GM19438 (cell line): Measurements from ENCODE around the gene RNASE4.
A peak's percentile ranks its signal among the peaks of the same experiment; 100 is the strongest.

Source experiments
- ATAC-seq: cut with Tn5 transposase; IDR thresholded peaks from one replicate; pipeline ENCODE4 v1.9.1; 2021; ENCODE audit warnings: low read depth; ENCODE audit not compliant: unreplicated experiment

The RNASE4 gene

DNA sequence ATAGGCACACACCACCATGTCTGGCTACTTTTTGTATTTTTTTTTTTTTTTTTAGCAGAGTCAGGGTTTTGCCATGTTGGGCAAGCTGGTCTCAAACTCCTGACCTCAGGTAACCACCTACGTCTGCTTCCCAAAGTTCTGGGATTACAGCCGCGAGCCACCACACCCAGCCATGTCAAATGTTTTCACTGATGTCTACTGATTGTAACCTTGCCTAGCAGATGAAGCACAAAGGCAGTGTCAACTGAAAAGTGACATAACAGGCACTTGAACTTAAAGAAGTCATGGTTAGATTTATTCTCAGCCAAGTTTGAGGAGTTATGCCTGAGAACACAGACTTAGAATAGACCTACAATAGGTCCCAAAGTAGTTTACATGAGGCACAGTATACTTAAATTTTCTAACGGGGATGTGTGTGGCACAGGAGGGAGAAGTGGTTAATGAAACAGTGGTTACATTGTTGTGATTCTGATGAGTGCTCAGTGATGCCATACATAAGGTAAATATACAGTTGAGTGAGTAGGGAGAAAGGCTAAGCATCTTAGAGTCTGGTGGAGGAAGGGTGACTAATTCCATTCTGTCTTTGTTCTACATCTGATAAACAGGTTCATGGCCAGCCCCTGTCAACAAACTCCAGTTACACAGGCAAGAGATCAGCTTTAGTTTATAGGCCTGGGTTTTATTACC, 12.6 kb upstream of the RNASE4 start:
- no peak for ATAC-seq

- ATAC-seq, result no peak
These were observed 8.7 kb upstream of the RNASE4 start for GRCh38 chr14:20675669-20676068.

DNA sequence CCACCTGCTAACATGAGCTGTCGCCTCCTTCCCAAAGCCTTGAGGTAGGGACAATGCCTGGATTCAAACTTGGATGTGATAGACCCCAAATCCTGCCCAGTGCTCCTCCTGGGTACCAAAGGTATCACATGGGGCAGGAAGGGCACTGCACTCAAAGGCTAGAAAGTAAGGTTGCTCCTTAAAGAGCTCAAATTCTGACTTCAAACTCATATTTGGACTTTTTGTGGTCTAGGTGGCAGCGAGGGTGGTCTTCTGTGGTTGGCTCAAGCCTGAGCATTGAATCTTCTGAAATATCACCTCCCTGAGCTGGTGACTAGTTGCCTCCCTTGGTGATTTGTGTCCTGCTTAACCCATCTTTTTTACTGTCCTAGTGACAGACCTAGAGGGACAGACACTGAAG, 8.3 kb upstream of the RNASE4 start:
- ATAC-seq, result no peak

DNA sequence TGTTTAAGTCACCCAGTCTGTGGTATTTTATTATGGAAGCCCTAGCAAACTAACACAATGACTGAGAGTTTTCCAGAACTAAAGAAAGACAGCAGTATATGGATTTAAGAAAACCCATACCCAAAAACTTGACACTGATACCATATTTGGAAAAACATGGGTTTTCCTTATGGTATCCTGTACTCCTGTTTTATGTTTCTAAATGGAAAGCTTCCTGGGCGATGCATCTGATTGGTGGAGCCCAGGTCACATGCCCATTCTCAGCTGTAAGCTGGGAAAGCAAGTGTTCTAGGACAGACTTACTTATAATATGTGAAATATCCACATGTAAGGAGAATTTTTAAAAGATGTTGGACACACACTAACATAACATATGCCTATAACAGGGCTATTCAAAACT, 4.5 kb upstream of the RNASE4 start:
- ATAC-seq, result no peak

DNA sequence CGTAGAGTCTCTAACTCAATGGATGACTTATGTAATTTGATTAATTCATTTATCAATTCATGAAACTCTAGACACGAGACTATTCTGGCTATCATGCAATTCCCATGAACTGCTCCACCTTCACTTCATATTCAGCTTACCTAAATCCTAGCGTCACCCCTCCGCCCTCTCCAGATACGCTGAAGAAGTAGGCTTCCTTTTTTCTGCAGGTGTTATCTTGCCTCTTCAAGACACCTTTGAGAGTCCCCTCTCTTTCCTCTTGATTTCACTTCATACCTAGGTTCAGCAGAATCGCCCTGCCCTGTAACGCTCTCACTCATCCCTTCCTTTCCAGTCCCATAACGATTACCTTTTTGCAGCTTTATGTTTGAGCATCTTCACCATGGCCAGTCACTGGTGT, 4.0 kb upstream of the RNASE4 start:
- no peak for ATAC-seq

GRCh38 chr14:20680843-20681347, 3.5 kb upstream of the RNASE4 start:
- ATAC-seq, result no peak

- peak; percentile 27 for ATAC-seq
These were observed 2.8 kb upstream of the RNASE4 start for GRCh38 chr14:20681348-20682126.

DNA sequence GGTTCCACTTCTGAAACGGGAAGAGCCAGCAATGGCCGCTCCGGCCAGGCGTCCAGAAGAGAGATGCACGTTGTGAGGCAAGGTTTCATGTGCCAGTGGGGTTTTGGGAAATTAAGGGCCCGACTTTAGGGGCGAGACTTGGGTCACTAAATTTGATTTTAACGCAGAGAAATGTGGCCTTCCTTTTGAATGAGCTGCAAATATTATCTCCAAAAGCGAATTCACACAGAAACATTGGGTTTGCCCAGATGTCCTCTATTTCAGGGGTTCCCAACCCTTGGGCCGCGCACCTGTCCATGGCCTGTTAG, 2.3 kb upstream of the RNASE4 start:
- ATAC-seq, result no peak

GRCh38 chr14:20682435-20683124, 1.8 kb upstream of the RNASE4 start:
- ATAC-seq, result peak; percentile 37

DNA sequence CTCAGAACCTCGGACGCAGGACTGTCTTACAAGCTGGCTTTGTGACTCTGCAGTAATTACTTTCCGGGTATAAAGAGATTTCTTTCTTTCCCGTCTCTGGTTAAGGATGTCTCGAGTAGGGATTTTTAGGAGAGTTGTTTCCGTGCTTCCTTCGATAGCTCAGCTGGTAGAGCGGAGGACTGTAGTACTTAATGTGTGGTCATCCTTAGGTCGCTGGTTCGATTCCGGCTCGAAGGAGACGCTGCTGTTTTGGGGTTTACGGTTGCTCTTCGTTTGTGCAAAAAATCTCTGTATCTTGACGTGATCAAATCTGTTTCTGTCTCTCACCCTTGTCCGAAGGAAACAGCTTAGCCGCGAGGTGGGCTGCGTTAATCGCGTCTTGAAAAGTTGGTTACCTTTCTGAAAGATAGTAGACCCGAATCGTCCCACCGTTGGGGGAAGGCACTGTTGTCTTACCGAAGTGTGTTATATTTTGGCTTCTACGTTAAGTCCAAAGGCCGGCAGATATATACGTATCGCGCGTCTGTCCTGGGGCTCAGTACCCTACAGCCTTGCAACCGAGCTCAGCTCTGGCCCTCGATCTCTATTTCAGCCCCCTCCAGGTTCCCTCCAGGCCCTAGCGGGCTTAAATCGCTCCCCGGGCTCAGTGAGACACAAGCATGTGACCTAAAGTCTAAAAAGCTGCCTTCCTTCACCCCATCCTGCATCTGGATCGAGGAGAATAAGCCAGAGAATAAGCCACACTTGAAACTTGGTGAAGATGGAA, 1.1 kb upstream of the RNASE4 start:
- ATAC-seq, result peak; percentile 25

GRCh38 chr14:20684662-20685456, 499 bp downstream of the RNASE4 start:
- no peak for ATAC-seq

DNA sequence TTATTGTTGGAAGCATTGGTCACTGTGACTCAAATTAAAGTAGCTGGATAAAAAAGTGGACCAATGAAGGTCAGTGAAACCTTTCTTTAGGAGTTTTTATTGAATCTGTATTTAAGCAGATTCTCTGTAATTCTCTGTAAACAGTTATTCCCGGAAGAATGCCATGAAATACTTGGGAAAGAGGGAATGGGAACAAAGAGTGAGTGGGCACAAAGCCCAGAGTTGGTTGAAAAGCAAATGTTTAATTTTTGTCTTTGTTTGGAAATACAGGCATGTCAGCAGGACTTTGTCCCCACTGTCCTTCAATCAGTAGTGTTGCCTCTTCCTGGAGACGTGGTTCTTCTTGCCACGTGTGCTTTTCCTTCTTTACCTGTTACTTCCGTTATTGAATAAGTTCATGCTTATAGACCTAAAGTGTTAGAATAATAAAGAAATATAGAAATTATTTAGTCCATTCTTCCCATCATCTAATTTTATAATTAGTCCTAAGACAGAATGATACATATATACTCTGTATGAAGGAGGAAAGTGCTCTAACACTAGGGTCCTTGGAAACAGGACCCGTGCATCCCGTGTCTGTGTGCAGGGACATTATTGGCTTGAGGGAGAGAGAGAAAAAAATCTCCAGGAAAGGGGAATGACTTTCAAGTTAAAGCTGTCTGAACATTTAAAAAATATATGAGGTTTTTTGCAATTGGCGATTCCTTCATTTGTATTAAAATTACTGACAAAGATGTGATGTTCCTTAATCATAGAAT, 2.2 kb downstream of the RNASE4 start:
- ATAC-seq, result no peak

DNA sequence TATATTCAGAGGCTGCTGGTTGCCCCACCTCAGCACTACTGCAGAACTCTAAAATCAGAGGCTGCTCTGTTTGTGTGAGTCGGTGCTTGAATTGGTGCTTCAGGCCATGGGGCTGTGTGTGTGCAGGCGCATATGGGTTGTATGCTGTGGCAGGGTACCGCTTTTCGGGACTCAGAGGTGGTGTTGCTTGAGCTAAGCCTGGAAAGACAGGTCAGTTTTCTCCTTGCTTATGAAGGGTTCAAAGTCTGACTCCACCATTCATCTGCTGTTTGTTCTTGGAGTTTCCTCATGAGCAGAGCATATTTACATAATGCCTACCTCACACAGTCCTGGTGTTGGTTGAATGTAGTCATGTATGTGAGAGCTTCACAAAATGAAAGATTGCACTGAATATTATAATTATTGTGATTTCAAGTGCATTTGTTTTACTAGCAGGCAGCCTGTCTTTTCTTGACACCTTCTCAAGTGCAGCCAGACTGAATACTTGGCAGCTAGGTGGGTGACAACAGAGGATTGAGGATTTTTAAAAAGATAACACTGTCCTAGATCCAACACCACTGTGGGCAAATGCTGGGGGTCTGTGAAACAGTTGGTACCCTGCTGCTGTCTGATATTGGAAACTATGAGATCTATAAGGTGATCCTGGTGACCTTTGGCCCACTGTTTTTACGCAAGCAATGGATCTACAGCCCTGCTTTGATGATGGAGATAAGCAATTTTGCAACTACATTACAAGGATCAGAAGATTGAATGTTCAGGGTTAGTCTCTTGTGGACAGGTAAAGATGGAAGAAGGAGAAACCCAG, 3.2 kb downstream of the RNASE4 start:
- no peak for ATAC-seq

DNA sequence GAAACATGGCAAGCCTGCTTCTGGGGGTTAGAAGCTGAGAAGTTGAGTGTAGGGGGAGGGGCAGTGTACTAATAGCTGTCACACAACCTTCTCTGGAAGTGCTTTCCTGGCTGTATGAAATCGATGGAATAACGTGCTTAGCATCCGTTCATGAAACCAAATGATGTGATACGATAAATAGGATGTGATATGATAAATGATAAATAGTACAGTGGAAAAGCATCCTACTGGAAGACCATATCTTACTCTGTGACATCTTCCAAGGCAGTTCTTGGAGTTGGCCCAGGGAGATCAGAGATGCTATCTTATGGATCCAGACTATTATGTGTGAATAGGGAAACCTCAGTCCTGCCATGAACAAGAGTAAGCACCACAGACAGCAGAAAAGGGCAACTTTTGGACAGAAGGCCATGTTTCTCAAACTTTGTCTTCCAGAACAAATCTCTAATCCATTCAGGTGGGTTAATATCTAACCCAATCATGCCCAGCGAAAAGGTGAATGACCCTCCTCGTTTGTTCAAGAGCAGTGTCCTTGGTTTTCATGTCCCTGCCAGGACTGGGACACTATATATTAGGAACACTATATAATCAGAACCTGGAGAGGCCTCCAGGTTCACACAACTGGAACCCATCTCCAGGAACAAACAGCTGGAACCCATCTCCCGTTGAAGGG, 3.9 kb downstream of the RNASE4 start, which contains the start of gene ANG:
ANG (plus strand) TSS at position 598 of the 673 bp plus-strand sequence. CDS start 4,801 bp downstream, outside the sequence.
- no peak for ATAC-seq

- no peak for ATAC-seq
These were observed 6.7 kb downstream of the RNASE4 start for GRCh38 chr14:20690848-20691640.

GRCh38 chr14:20692116-20692751, 7.9 kb downstream of the RNASE4 start:
- no peak for ATAC-seq

DNA sequence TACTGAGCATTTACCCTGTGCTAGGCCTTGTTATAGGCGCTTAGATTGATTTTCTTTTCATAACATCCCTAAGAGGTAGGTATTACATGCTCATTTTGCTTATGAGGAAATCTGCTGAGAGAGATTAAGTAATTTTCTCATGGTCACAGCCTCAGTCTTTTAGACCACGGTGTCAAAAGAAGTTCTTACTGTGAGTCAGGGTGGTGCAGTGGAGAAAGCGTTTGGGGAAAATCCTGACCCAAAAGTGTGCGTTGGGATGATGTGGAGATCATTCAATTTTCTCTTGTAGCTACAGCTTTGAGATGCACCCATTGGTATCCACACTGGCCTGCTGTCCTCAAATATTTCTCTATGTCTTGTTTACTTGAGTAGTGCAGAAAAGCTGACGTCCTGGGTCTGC, 12.4 kb downstream of the RNASE4 start:
- no peak for ATAC-seq
